Endometrium (tissue), 2 donors: ENCODE data around the gene VAV3.
"Not testable (repeated sequence)": the region's sequence is repeated elsewhere in the genome, so short reads cannot be mapped to it uniquely, and the experiment has no call there.

Source experiments
- FAIRE-seq: peaks from 2 replicates; lab custom pipeline; 2012; peaks lifted over from hg19 to GRCh38; lab: Jason Lieb, UNC
- donor health status: control.
- donor health status: control.

The VAV3 gene

DNA sequence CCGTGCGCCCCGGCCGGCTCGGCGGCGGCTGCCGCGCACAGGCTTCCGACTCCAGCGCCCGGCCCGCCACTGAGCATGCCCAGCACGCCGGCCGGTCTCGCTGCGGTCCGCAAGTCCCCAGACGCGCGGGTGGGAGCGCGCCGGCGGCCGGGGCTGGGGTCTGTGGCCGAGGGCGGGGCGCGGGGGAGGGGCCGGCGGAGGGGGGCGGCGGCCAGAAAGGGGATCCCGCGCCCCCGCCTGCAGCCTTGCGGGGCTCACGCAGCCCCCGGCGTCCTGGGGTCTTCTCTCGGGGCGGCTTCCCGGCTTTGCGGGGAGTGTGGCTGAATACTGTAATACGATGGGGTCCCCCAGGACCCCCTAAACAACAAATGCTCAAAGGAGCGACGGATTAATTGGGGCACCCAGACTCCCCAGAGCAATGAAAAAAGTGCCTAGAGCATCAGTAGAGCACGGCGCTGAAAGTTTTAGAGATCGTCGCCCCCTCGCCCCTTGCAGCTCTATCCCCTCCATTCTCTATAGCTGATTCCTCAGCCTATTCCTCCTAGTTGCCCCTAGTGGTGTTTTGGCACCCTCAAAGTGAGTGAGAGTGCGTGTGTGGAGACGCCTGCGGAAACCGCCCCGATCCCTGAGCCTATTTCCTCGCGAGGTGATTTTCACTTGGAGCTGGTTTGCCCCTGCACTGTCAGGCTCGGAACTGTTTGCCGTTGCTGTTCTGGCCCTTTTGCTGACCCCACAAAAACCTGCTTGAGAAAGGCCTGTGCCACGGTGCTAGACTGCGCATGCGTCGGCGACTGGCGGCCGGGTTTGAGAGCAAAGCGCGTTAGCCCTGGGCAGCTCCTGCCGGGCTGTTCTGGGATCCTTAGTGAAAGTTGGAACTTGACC is at the start of gene VAV3:
Gene VAV3, minus strand, starts transcription at position 71 of the 882 bp plus-strand sequence. CDS start 311 bp downstream, outside the sequence.
- FAIRE-seq, result no peak

DNA sequence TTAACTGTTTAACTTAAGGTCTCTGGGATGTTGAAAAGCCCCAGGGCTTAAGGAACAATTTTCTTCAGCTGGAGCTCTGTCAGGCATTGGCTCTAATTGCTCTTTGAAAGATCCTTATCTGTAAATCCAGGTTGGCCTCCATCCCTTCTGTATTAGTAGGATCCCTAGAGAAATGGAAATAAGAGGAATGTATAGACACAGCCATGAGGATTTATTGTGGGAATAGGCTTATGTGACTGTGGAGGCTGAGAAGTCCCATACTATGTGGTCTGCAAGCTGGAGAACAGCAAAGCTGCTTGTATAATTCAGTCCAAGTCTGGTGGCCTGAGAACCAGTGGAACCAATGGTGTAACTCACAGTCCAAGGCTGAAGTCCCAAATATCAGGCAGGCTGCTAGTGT is 47.6 kb upstream of the VAV3 start:
- FAIRE-seq, result no peak

DNA sequence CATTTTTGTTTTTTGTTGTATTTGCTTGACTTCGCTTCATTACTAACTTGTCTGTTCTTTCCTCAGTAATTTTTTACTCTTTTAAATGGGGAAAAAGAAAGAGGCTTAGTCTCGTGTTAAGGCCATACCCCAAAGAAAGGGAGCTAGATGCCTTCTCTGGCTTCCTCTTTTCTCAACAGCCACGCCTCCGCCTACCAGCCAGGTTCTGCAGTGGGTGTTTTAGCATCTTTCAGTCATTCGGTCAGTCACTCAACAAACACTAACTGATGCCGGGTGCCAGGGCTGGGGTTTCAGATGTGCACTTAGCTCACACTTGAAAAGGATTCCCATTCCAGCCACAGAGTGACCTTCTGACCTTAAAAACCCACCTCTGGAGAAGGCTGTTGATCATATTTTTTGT is 46.3 kb upstream of the VAV3 start:
- FAIRE-seq, result no peak

DNA sequence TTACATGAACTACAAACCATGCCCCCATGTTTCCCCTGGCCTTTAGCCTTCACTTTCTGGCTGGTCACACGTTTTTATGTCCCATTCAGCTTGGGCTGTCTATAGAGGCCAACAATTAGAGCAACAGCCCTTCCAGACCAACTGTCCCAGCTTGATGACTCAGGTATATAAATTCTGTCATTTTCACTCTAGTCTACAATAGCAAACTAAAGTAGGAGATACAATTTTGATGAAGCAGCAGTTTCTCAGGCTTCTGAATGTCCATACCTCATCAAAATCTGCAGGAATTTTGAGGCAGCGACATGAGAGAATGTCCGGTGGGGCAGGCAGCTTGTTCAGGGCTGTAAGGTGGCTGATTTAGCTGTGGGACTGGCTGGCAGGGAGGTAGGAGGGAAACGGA is 45.6 kb upstream of the VAV3 start:
- FAIRE-seq, result no peak

- FAIRE-seq, result no peak
Observed at GRCh38 chr1:108009603-108010195, 44.7 kb upstream of the VAV3 start.

DNA sequence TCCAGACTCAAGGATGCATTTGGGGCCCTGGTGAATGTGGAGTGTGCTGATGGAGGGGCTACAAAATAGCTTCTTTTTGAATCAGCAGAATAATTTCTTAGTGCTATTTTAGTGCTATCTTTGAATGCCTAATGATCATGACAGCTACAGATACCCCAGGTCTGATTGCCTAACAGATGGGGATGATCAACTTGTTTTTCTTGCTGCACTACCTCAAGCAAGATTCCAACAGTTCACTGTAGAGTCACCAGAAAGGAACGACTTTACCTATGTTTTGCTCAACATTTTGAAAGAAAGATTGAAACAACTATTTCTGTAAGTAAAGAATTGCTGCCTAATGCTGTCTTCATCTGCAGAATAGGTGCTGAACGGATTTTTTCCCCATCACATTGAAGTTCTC is 42.6 kb upstream of the VAV3 start:
- no peak for FAIRE-seq

DNA sequence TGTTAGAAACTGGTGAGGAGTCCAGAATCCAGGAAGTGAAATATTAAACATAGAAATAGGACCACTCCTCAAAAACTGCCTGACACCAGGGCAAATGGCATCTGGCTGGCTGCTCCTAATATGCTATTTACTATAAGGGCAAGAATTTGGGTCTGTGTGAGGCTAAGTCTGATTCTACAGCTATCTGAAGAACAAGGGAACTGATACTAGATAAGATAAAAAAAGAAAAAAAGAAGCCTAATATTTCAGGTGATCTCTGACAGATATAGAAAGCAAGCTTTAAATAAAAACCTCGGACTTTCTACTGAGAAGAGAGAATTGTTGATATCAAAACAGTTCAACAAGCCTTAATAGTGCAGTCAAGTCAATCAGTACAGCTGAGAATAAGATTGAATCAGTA is 42.1 kb upstream of the VAV3 start:
- FAIRE-seq, result no peak

GRCh38 chr1:108004919-108005318 is 39.9 kb upstream of the VAV3 start:
- FAIRE-seq, result not testable (repeated sequence)

- no peak for FAIRE-seq
Observed at GRCh38 chr1:108000620-108001111, 35.7 kb upstream of the VAV3 start.

DNA sequence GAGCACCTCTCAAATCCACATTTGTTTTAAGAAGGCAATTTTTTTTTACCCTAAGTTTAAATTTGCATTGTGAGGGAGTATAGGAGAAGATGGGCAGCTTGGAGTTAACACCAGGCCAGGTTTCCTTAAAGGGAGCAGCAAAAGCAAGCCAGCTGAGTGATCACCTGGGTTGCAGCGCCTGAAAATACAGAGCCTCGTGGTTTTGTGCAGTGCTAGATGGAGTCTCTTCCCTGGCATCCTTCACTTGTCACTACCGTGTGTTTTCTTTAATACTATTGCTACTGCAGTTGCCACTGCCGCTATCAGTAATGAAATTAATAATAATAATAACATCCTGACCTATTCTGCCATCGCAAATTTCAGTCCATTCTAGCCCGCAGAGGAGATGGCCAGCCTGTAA is 35.2 kb upstream of the VAV3 start:
- no peak for FAIRE-seq

GRCh38 chr1:107997866-107998265 is 32.9 kb upstream of the VAV3 start:
- FAIRE-seq, result no peak

DNA sequence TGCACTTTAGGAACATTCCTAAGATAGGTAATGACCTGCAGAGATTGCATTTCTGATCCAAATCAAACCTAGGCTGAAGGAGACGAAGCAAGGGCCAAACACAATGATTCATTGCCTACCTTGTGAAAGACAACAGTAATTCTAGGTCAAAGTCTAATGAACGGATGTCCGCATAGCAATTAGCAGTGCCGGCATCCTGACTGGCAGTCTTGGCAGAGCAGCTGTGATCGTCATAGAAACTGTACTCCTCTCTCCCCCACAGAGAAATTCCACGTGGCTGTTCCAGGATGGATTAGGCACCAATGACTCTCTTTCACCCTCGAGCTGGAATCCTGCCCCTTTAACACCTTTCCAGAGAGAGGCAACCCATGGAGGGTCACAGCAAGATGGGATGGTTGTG is 28.9 kb upstream of the VAV3 start:
- no peak for FAIRE-seq

GRCh38 chr1:107992347-107992746 is 27.4 kb upstream of the VAV3 start:
- FAIRE-seq, result no peak

DNA sequence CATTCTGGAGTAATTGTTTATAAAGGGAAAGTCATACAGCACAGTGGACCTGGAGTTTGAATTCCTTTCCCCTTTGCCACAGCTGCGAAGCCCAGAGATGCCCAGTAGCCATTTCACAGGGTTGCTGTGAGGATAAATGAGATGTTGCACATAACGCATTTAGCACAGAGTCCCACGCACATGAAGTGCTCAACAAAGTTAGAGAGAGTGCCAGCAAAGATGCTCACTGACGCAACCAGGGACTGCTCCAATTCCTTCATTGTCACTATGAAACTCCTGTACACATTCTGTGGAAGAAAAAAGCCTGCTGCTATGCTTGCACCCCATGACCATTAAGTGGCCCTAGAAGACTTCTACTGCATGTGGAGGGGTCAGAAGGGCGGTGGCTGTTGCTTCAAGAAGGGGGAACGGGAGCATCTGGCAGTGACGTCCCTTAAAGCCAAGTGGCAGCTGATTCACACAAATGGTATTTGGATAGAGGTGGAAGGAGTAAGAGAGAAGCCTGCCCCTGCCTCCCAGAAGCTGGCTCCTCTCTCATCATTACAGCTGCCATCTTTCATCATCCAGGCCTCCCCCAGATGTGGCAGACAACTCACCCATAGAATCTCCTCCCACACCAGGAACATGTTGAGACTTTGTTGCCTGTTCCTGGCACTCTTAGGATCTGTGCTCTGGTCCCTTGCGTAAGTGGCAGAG is 26.5 kb upstream of the VAV3 start:
- no peak for FAIRE-seq

DNA sequence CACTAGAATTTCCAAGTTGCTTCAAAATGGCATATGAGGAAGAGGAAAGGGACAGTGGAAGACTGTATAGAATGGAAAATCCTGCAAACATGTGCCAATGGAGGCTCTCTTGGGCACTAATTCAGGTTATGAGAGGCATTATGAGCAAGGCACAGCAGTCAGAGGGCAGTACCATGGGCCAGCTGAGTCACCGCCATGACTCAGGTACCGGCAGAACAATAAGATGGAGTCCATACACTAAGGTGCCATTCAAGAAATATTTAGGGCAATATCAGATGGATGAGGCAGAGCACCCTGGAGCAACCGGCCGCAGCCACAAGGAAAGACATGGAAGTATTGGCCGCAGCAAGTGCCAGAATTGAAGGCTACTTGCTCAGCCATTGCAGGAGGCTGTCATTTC is 25.6 kb upstream of the VAV3 start:
- FAIRE-seq, result no peak

DNA sequence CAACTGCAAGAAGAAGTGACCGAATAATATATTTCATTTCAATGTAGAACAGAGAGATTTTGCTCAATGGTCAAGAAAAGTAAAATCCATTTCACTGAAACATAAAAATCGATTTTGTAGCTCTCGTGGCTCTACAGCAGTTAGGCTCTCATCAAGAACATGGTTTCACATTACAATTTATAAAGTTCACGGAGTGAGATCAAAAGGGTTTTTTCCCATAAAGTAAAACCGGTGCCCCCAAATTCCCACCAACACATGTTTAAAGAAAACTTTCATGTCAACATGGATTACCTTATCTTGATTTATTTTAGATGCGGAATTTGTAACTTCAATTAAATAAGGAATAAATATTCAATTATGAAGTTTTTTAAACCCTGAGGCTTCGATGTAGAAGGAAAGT is 16.3 kb upstream of the VAV3 start:
- no peak for FAIRE-seq

DNA sequence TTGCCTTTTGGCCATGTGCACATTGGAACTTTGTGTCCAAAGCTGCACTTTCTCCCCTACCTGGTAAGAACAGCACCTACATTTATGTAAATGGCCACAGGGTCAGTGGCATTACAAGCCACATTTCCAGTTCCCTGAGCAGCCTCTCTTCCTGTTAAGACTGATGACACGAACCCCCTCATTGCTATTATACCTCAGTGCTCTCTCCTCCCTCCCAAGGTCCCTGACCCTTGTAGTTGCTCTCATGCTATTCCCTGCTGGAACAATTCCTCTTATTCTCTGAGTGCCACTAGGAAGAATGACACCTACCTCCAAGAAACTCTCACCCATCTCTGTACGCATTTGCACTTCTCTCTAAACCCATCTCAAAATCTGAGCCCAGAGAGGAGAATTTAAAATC is 14.9 kb upstream of the VAV3 start:
- no peak for FAIRE-seq

GRCh38 chr1:107979088-107979487 is 14.1 kb upstream of the VAV3 start:
- no peak for FAIRE-seq

DNA sequence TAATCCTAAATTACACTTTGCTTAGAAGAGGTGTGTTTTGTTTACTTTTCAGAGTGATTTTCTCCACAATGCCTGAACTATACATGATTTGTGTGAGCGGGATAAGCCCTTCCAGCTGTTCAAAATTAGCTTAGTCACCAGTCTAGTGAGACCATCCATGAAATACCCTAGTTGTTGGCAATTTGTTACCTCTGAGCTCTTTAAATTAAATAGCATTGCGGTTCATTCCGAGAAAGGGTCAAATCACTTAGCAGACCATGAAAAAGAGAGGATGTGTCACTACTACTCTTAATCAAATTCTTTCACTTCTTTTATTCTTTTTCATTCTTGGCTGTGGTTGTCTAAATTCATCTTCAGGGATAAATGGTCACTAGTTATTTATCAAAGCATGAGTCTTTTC is 11.9 kb upstream of the VAV3 start:
- no peak for FAIRE-seq

DNA sequence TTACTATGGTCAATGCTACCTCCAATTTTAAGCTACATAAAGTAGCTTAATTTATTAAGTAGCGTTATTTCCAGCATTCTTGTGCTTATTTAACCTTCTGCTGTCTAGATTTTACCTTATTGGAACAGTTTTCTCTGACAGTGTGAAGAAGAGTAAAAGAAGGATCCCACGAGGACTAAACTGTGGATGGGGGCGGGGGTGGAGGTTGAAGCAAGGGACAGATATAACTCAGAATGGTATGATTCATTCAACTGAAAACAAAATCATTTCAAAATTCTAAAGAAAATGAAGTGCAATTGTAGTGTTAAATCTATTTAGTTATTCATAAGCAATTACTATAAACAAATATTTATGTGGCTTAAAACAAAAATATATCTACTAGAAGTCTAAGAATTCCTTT is 11.5 kb upstream of the VAV3 start:
- no peak for FAIRE-seq

DNA sequence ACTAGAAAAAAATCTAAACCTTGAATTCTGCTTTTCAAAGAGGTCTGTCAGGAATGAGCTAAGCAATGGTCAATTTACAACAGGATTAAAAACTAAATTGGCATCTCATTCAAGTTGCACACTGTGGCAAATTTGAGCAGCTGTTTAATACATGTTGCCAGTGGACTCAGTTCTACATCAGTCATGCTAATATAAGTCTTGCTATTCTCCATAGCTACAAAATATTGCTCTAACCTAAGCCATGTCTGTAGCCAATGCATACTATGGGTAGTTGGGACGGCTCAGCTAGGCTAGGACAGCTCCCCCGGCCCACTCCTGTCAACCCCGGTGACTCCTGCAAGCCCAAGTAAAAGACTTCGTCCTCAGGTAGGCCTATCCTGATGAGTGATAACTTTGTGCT is 10.9 kb upstream of the VAV3 start:
- FAIRE-seq, result no peak

GRCh38 chr1:107974090-107974489 is 9.1 kb upstream of the VAV3 start:
- FAIRE-seq, result no peak
